Measurements from ENCODE around the gene SAG.
"Not testable (repeated sequence)": the region's sequence is repeated elsewhere in the genome, so short reads cannot be mapped to it uniquely, and the experiment has no call there.

Gene SAG

DNA sequence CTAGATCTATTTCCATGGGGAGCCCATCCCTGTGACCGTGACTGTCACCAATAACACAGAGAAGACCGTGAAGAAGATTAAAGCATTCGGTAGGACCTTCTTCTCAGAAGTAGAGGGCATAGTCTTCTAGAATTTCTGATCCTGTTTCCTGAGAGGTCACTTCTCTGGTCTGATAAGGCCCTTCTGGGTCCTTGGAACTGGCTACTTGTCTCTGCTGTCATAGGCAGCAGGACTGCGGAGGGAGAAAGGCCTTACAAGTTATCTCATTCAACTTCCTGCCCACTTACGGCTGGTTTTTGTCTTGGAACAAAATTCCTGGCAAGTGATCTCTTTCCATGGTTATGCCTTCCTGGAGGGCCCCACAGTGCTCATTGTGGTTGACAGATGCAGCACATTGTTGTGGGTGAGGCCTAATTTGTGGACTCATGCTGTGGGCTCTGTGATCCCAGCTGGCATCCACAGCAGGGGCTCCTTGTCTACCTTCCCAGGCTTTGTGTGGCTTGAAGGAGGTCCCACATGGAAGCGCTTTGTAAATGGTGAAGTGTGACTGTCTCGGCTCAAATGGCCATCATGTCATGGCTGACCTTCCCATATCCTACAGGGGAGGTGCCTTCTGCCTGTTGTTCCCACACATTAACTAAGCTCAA lies 22.0 kb downstream of the SAG start:
- peak; percentile 13 for FAIRE-seq
- no peak for DNase-seq (ENCODE audit: low spot score)

DNA sequence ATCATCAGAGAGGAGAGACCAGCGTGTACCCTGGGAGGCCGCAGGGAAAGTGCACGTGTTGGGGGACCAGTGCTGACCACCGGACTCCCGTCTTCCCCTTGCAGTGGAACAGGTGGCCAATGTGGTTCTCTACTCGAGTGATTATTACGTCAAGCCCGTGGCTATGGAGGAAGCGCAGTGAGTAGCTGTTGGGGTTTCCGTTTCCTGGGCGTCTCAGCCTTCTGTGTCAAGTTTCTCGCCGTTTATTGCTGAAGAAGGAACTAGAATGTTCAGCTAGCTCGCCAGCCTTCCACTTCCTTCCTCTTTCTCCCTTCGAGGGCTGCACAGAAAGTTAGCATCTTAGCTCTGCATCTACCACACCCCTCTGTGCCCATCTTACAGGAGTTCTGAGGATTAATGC lies 23.9 kb downstream of the SAG start:
- no peak for FAIRE-seq
- no peak for DNase-seq (ENCODE audit: low spot score)

DNA sequence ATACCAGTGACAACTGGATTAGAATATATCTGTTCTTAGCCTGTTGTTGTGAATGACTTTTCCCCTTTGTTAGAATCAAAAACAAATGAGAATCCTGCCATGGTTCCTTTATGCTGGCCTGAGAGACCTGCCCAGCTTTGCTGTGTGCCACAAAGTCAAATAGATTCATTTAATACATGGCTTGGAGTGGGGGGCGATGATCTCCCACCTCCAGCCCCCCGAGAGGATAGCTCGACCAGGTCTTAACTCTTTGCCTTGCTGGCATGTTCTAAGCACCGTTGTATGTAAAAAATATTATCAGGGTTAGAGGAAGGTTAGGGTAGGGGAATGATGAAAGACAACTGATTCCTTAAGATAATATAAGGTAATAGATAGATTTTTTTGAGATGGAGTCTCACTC lies 24.5 kb downstream of the SAG start:
- no peak for DNase-seq (ENCODE audit: low spot score)
- no peak for FAIRE-seq

DNA sequence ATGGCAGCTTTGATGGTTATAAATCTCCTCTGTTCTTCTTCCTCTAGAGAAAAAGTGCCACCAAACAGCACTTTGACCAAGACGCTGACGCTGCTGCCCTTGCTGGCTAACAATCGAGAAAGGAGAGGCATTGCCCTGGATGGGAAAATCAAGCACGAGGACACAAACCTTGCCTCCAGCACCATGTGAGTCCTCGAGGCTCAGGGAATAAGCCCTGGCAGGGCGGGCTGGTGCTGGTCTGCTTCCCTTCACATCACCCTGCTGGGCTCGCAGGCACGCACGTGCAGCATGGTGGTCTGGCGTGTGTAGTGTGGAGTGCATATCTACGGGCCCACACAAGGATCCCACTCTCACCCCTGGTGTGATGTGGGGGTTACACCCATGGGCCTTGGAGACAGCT lies 27.3 kb downstream of the SAG start:
- DNase-seq (ENCODE audit: low spot score) (no peak), FAIRE-seq (no peak)

DNA sequence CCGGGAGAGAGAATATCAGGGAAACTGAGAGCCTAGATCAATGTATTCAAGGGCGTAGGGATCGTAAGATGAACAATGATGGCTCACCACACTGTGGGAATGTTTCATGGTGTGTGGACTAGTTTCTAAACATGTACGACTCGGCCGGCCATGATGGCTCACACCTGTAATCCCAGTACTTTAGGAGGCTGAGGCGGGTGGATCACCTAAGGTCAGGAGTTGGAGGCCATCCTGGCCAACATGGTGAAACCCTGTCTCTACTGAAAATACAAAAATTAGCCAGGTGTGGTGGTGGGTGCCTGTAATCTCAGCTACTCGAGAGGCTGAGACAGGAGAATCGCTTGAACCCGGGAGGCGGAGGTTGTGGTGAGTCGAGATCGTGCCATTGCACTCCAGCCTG lies 28.5 kb downstream of the SAG start:
- FAIRE-seq = not testable (repeated sequence)

DNA sequence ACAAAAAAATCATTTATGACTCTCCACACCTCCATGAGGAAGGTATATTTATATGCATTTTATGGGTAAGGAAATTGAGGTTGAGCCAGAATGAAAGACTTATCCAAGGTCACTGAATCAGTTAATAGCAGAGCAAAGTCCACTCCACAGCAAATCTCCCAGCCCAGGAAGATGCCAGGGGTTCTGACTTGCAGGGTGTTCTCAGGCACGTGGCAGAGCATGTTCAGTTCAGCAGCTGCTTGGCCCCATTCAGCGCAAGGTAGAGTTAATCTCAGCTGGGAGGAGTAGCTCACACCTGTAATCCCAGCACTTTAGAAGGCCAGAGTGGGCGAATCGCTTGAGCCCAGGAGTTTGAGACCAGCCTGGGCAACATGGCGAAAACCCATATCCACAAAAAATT lies 28.9 kb downstream of the SAG start:
- no peak for FAIRE-seq
- no peak for DNase-seq (ENCODE audit: low spot score)

More for the DNA sequence above, 28.5 kb downstream of the SAG start:
- not testable (repeated sequence) for DNase-seq (ENCODE audit: low spot score)

DNA sequence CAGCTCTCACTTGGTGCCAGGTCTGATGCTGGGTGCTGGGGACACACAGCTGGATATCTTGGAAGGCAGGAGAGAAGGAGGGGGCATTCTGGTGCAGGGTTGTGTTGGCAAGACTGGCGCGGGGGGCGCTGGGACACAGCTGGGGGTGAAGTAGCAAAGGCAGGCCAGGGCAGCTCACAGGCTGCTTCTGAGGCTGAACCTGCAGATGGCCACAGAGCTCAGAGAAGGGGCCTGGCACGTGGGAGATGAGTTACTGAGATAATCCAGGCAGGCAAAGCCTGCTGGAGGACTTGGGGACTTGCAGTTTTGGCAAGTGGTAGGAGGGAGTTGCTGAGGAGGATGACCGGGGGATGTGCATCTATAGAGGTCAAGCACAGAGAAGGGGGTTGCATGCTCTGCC lies 30.4 kb downstream of the SAG start:
- no peak for FAIRE-seq
- no peak for DNase-seq (ENCODE audit: low spot score)

DNA sequence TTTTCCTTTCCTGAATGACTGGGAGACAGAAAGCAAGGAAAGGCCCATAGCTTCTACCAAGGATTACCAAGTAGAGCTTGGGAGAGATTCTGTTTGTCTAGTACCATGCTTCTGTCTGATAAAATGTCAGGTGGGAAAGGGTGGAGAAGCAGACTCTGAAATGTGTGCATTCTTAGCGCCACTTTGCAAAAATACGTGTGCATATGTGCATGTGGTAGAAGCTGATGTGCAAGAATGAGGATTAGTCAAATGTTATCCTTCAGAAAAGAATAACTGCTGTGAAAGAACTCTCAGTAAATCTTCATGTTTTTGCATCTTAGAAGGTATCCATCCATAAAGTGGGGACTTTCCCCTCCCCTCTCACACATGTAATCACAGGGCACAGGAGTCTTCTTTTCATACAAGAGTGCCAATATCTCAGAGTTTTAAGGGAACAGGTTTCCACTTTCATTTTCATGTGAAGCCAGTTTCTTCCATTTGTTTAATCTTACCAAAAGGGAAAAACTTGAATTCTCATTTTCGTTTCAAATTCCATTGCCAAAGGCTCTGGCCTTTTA lies 31.3 kb downstream of the SAG start:
- DNase-seq (ENCODE audit: low spot score) (no peak), FAIRE-seq (no peak)

DNA sequence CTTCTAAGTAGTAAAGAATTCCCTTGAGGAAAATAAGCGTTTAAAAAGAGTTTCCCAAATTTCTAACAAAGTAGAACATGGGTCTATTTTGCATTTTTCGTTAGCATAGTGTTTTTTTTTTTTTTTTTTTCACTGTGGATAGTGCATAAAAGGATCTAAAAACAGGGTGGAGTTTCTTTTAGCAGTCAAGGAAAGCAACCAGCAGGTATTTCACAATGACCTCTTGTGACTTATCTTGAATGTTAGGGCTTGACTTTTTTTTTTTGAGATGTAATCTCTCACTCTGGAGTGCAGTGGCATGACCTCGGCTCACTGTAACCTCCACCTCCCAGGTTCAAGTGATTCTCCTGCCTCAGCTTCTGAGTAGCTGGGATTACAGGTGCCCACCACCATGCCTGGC lies 31.8 kb downstream of the SAG start:
- no peak for FAIRE-seq
- DNase-seq (ENCODE audit: low spot score) = no peak

DNA sequence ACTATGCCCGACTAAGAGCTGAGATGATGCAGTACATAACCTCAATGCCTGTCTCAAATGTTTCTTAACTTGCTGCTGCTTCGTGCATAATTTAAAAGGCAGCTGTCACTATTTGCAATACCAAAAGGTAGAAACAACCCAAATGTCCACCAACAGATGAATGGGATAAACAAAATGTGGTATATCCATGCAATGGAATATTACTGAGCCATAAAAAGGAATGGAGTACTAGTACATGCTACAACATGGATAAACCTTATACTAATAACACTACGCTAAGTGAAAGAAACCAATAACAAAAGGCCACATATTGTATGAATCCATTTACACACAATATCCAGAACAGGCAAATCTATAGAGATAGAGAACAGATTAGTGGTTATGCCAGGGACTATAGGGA lies 33.7 kb downstream of the SAG start:
- no peak for FAIRE-seq
- no peak for DNase-seq (ENCODE audit: low spot score)

DNA sequence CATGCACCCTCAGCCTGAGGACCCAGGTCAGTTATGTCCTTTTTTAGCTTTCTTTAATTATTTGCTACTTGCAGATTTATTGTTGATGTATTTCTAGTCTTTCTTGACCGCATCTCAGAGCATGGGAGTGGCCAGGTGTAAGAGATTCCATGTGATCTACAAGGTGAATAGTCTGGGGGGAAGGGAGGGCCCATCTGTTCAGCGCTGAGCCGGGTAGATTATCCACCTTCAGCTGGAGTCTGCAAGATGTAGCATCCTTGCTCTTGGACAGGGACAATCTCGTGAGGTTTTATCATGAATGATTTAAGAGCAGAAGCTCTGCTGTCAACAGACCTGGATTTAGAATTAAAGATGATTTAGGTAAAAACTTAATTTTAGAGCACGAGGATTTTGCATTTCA lies 34.7 kb downstream of the SAG start:
- DNase-seq (ENCODE audit: low spot score) (no peak), FAIRE-seq (no peak)

DNA sequence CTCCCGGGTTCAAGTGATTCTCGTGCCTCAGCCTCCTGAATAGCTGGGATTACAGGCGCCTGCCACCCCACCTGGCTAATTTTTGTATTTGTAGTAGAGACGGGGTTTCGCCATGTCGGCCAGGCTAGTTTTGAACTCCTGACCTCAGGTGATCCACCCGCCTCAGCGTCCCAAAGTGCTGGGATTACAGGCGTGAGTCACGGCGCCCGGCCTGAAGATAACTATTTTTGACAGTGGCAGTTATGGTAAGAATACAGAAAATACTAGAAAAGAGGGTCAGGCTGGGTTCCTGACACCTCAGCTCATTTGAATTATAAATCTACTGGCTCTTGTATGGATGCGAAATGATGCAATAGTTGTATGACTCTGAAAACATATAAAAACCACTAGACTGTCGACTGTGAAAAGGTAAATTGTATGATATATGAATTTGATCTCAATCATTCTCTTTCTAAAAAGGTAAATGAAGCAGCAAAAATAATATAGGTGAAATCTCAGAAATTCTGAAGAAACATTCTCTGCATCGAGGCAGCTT lies 35.6 kb downstream of the SAG start:
- no peak for FAIRE-seq
- DNase-seq (ENCODE audit: low spot score) = no peak

DNA sequence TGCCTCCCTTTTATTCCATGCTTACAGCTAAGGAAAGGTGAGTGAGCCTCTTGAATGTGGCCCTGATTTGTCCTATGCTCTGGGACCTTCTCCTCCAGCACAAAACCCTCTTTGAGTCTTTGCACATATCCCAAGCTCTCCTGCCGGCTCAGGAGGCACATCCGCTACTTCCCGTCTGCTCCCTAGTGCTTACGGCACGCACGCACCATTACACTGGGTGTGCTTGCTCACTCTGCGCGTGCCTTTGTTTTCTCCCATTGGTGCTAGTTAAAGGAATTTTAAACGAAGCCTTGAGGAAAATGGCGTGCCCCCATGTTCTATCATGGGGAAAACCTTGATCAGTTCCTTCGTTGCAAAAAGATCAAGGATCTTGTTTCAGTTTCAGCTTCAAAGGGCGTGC lies 38.8 kb downstream of the SAG start:
- DNase-seq (ENCODE audit: low spot score) (no peak), FAIRE-seq (no peak)

DNA sequence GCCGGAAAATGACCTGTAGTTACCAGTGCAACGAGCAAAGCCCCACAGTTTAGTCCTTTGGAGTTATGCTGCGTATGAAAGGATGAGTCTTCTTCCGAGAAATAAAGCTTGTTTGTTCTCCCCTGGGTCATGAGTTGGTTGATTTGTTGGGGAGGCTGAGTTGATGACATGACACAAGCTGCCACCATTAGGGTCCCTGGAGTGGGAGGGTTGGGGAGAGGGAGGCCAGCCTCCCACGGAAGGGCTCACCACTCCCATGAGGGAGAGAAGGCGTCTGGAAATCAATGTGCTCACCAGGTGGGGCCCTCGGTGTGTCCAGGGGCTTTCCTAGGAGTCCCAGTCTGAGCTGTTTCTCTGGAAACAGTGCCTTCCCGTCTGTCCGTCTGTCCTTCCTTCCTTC lies 39.3 kb downstream of the SAG start:
- no peak for DNase-seq (ENCODE audit: low spot score)
- FAIRE-seq = no peak

DNA sequence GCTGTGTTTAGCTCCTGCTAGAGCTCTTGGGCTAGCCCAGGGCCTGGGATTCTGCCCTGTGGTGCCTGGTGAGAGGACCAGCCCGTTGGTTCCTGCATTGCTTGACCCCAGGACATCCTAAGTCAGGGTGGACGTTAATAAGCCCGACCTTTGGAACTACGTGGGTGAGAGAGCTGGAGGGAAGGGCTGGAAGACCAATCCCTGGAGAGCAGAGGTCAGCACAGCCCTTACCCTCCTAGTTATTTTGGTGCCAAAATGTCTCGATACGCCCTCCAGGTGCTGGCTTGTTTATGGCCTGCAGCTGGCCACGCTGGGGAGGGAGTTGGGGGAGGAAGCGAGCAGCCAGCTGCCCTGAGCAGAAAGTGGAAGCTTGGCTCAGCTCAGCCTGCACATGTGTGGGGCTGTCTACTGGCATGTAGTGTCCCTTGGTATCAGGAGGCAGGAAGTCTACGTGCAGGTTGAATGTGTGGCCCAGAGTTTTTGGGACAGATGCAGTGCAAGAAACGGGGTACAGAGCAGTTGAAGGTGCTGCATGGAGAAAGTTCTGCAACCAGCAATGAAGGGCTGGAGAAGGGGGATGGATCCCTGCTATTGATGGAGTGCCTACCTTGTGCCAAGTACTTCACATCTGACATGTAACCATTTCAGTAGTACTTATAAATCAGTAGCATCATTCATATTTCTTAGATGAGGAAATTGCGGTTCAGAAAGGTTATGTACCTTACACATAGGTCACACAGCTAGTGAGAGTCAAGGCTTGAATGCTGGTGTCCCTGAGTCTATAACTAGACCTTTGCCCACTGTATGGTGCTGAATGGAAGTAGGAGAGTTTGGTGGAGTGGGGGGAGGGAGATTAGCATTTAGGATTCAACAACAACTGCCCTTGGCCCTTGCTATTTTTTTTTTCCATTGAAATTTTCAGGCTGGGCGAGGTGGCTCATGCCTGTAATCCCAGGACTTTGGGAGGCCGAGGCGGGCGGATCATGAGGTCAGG lies 41.7 kb downstream of the SAG start:
- FAIRE-seq (no peak), DNase-seq (ENCODE audit: low spot score) (peak; percentile 51)

DNA sequence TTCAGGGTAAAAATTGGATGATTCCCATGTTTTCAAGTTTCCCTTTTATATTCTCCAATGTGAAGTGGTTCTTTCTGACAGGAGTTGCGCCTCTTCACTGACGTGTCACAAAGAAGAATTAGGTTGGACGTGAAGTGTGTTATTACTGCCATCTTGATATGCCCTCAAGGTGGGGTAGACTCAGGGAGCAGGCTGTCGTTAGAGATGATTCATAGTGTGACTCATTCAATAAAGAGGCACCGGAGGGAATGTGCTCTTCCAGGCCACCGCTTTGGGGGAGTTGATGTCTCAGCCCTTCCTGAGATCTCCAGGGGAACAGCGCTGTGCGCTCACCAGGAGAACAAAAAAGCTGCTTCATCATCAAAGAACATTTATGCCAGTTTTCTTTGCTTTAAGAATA lies 43.1 kb downstream of the SAG start:
- DNase-seq (ENCODE audit: low spot score) = peak; percentile 95
- FAIRE-seq = peak; percentile 50

DNA sequence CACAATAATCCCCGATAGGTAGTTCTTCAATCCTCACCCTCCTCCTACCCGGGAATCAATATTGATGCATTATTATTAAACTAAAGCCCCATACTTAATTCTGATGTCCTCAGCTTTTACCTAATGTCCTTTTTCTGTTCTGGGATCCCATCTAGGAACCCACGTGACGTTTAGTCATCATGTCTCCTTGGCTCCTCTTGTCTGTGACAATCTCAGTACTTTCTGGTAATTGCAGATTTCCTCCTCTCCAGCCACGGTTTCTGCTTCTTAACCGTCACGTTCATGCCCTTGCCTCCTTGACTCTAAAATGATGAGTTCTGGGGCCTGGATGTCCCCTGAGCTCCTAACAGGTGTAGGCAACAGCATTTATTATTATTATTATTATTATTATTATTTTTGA lies 43.8 kb downstream of the SAG start:
- FAIRE-seq = no peak

DNA sequence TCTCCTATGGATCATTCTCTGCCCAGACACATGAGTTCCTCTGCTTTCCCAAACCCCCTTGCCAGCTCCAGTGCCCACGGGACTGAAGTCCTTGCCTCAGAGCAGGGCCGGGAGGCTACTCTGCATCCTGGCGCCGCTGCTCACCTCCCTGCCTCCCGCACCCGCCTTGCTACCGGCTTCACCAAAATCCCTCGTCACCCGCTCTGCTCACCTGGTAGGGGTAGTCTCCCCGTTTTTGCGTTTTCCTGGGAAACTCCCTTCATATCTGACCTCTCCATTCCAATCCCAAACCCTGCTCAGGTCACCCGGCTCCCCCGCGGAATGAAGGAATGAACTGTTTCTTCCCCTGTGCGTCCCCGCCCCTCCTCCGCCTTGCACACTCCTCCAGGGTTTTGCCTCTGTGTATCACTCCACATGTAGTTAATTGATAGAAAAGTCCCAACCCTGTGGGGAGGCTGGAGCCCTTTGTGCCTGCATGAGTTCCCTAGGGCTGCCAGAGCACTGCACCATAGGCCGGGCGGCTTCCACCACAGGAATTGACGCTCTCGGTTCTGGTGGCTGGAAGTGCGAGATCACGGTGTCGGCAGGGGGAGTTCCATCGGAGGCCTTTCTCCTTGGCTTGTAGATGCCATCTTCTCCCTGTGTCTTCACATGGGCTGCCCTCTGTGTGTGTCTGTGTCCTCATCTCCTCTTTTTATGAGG lies 44.7 kb downstream of the SAG start:
- DNase-seq (ENCODE audit: low spot score) = no peak
- FAIRE-seq = no peak

More for the DNA sequence above, 43.8 kb downstream of the SAG start:
- no peak for DNase-seq (ENCODE audit: low spot score)

DNA sequence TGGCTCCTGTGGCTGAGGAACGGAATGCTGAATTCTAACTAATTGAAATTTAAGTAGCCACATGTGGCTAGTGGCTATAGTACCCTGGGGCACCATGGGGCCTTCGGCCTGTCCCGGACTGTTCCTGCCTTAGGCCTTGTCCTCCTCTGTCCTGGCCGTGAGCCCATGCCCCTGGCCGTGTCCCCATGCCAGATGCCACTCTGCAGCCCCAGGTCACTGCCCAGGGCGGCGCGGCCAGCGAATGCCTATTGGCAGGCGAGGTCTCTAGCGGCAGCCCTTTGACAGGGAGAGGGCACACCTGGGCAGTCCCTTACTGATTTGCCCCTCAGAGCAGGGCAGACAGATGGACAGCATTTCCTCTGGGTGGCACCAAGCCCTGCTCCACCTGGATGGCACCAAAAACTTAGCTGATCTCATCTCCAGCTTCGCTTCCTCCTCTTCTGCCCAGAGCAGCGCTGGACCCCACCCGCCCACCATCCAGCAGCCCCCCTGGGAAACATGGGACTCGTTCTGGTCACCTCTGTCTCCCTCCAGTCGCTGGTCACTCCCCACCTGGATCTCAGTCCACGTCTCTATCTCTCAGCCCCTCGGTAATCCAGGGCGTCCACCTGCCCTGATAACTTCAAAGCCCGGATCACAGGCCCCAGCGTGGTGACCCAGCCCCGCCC lies 45.6 kb downstream of the SAG start:
- FAIRE-seq = no peak
- DNase-seq (ENCODE audit: low spot score) = no peak

DNA sequence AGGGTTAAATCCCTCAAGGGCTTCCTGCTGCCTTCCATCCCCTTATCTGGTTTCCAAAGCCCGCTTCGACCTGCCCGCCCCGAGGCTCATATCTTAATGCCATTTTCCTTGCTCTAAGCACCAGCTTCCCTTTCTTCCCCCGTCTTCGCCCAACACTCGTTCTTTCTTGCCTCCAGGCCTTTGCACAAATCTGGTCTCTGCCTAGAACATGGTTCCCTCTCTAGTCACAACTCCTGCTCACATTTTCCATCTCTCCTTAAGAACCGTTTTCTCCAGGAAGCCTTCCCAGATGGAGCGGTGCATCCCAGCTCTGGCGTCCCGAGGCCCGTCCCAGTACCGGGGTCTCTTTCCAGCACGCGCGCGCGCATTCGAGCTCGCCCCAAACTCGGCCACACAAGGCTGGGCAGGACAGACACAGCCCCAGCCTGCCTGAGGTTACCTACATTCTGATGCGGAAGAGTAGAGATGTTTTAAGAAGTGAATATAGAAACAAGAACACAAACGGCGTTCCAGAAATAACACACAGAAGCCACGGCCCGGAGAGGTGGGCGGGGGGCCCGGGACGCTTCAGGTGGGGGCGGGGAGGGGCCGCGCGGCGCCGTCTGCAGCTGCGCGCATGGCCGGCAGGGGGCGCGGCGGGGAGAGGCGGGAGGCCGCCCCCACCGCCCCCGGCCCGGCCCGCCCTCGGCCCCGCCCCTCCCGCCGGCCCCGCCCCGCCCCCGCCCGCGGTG lies 46.3 kb downstream of the SAG start, which contains the start of gene DGKD:
DGKD (plus strand) TSS at position 726 of the 731 bp plus-strand sequence. CDS start 25 bp downstream, outside the sequence.
- no peak for FAIRE-seq
- DNase-seq (ENCODE audit: low spot score) = peak; percentile 92
